Measurements from ENCODE around the gene RAB11FIP2. TPM values are rescaled to one million over a fixed set of nuclear protein-coding genes. Genes with fewer than 3 reads are reported as not detected.

RAB11FIP2 gene
- total and polyA plus RNA-seq, 2 of the 8 experiments (the other 6 are each of a cell fraction or from before 2014, with no cell fraction given): 3.1 to 12.7 TPM

DNA sequence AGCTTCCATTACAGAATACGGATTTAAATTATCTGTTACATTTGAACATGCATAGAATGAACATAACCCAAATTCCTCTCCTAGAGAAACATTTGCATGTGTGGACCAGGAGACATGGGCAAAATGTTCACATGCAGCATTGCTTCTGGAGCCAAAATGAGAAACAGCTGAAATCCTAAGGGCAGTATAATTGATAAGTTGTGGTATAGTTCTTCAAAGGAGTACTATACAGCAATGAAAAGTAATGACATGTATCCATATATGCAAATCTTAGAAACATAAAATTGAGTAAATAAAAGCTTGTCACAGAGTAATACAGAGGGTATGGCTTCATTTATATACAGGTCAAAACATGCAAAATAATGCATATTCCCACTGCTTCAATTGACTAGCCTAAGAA is 77.1 kb downstream of the RAB11FIP2 start:
- no peaks in the 10 kb centered on the region for H3K36me3 ChIP-seq (ENCODE audit: control insufficient read depth in 2 of 4, insufficient read depth in 4 of 4, low read length in 3 of 4)
- H3K14ac ChIP-seq (ENCODE audit: insufficient read length): no peak overlapping the region
- H4K20me1 ChIP-seq (replicated peaks in 1 of 2; ENCODE audit: control insufficient read depth in 1 of 2, insufficient read depth in 2 of 2, low read length in 2 of 2): no peaks in the 10 kb centered on the region
- no peak for DNase-seq (ENCODE audit: low read depth in 1 of 2, low spot score in 2 of 2)
- no peaks in the 10 kb centered on the region for H3K23me2 ChIP-seq (ENCODE audit: low read depth, low read length)
- H3K79me2 ChIP-seq (ENCODE audit: control insufficient read depth in 1 of 2, insufficient read depth in 2 of 2, low read length in 2 of 2): no peaks in the 10 kb centered on the region
- peaks cover 0 to 6% (median 0%) of the 10 kb centered on the region in 4 experiments; a peak in 2 of 7 replicates for H3K4me1 ChIP-seq (replicated peaks in 1 of 4; ENCODE audit: control insufficient read depth in 3 of 4, insufficient read depth in 4 of 4, low read length in 3 of 4)
- H3K56ac ChIP-seq (replicated peaks; ENCODE audit: insufficient read length, low read depth, low read length): no peak overlapping the region
- no peak overlapping the region for H4K5ac ChIP-seq (ENCODE audit: insufficient read length, low read depth, low read length)
- CTCF ChIA-PET (ENCODE audit: partially characterized antibody): interaction anchor here (1.1 kb wide), 1 partner anchor 66 kb away, joined by 3 read pairs; no protein-coding TSS in a partner anchor
- FAIRE-seq: no peak
- H2AK5ac ChIP-seq (ENCODE audit: low read depth, low read length): no peak overlapping the region
- WGBS, 2 experiments (ENCODE audit: extremely low coverage in 1 of 2, insufficient coverage in 1 of 2, insufficient read length in 1 of 2, insufficient replicate concordance in 2 of 2, low coverage in 1 of 2, low lambda C conversion rate in 2 of 2, missing lambda C conversion rate in 1 of 2): 76% methylated on average over 1 of the region's 1 CpG; no CpG with 5 or more reads in 1 of the 2 experiments
- no peak overlapping the region for H4K8ac ChIP-seq (ENCODE audit: extremely low read depth, insufficient read depth, low read length)
- no peaks in the 10 kb centered on the region; a peak in 1 of 4 replicates for H3K9me3 ChIP-seq (ENCODE audit: insufficient read depth in 2 of 2, low read depth in 1 of 2, low read length in 1 of 2)
- no peak overlapping the region for H2BK20ac ChIP-seq (ENCODE audit: low read length)
- no peak overlapping the region for H2BK12ac ChIP-seq (ENCODE audit: low read depth, low read length)
- H3K27ac ChIP-seq (ENCODE audit: low read depth, low read length): no peak overlapping the region
- no peak overlapping the region for H2BK5ac ChIP-seq (ENCODE audit: low read depth, low read length)
- no peak overlapping the region for H4K91ac ChIP-seq (replicated peaks; ENCODE audit: insufficient read length, low read length)
- no peaks in the 10 kb centered on the region for H3K79me1 ChIP-seq (ENCODE audit: low read depth, low read length)
- H2BK15ac ChIP-seq (ENCODE audit: low read length): no peak overlapping the region
- POLR2A ChIA-PET (ENCODE audit: partially characterized antibody): no interaction called here
- H2AFZ ChIP-seq (ENCODE audit: low read length): no peak overlapping the region
- H3K27me3 ChIP-seq (replicated peaks in 1 of 4; ENCODE audit: control insufficient read depth in 3 of 4, extremely low read depth in 1 of 4, insufficient read depth in 3 of 4, low read length in 3 of 4): no peaks in the 10 kb centered on the region
- H3K4ac ChIP-seq (replicated peaks; ENCODE audit: insufficient read length, low read depth, low read length): no peak overlapping the region
- no peak overlapping the region for H3K4me2 ChIP-seq (ENCODE audit: insufficient read depth in 1 of 2, low read depth in 2 of 2, low read length in 2 of 2)
- H3K9ac ChIP-seq (replicated peaks in 1 of 4; ENCODE audit: extremely low read depth in 1 of 4, low read depth in 3 of 4, low read length in 3 of 4): no peak overlapping the region
- H3K23ac ChIP-seq (ENCODE audit: insufficient read length): no peak overlapping the region
- H3K4me3 ChIP-seq (ENCODE audit: extremely low read depth in 1 of 4, insufficient read depth in 2 of 4, low read depth in 3 of 4, low read length in 4 of 4): no peak overlapping the region
- TF ChIP-seq NRF1 (IDR thresholded peaks at IDR 0.05; ENCODE audit: low read depth, low read length) (no peak), KDM1A (IDR thresholded peaks at IDR 0.05; ENCODE audit: borderline replicate concordance, low read length) (peak; percentile 55; the same call in 1 of the 2 replicates), JUND (IDR thresholded peaks at IDR 0.05; ENCODE audit: low read length) (no peak), RXRA (IDR thresholded peaks at IDR 0.05; ENCODE audit: insufficient read depth, low read depth, low read length) (no peak), SP1 (IDR thresholded peaks at IDR 0.05; ENCODE audit: low read depth, low read length) (no peak), BRCA1 (IDR thresholded peaks at IDR 0.05; ENCODE audit: low read depth, low read length) (no peak)
- no peak overlapping the region for H2BK120ac ChIP-seq (replicated peaks; ENCODE audit: low read depth, low read length)
- no peak overlapping the region for H3K18ac ChIP-seq (ENCODE audit: extremely low read depth, low read length)
